K562 (cell line): ENCODE measurements around the gene LRRK1. TPM values are rescaled to one million over a fixed set of nuclear protein-coding genes. Genes with fewer than 3 reads are reported as not detected.

Experiments
- CBX5 ChIP-seq: IDR thresholded peaks from 2 replicates; pipeline ENCODE4 v1.6.1; 2014; ENCODE audit warnings: low read depth, borderline replicate concordance
- KDM4B ChIP-seq, 2 experiments: fragments of 450-650 bp in 1 of 2; sonication (generic) in 1 of 2; IDR thresholded peaks; 2 replicates each; pipeline ENCODE4 v1.6.1; 2016 to 2017; ENCODE audit warnings: borderline replicate concordance in 2 of 2, antibody characterized with exemption in 1 of 2, low read depth in 1 of 2, mild to moderate bottlenecking in 1 of 2
- KLF16 ChIP-seq: IDR thresholded peaks from 2 replicates; pipeline ENCODE4 v1.6.1; 2016; ENCODE audit warnings: antibody characterized with exemption
- LEF1 ChIP-seq: fragments of 450-650 bp; IDR thresholded peaks from 2 replicates; pipeline ENCODE4 v1.6.1; 2016; ENCODE audit warnings: mild to moderate bottlenecking
- MTA2 ChIP-seq: fragments of 450-650 bp; IDR thresholded peaks from 2 replicates; pipeline ENCODE4 v1.6.1; 2016; ENCODE audit warnings: low read depth
- NFE2L1 ChIP-seq: fragments of 450-650 bp; IDR thresholded peaks from 2 replicates; pipeline ENCODE4 v1.6.1; 2016; ENCODE audit warnings: missing genetic modification characterization, low read depth, mild to moderate bottlenecking, missing compliant biosample characterization, moderate library complexity, borderline replicate concordance
- RFX1 ChIP-seq: fragments of 450-650 bp; IDR thresholded peaks from 2 replicates; pipeline ENCODE4 v1.6.1; 2016; ENCODE audit warnings: mild to moderate bottlenecking, moderate library complexity
- SMARCB1 ChIP-seq: IDR thresholded peaks from 2 replicates; pipeline ENCODE4 v1.6.1; 2011; ENCODE audit warnings: improper control_type of control experiment, low read depth; ENCODE audit not compliant: insufficient read length
- SMARCE1 ChIP-seq: fragments of 450-650 bp; IDR thresholded peaks from 2 replicates; pipeline ENCODE4 v1.7.1; 2016; ENCODE audit warnings: mild to moderate bottlenecking
- SREBF1 ChIP-seq: fragments of 150-350 bp; IDR thresholded peaks from 2 replicates; pipeline ENCODE4 v1.6.1; 2014; ENCODE audit warnings: antibody characterized with exemption, low read depth, low read length, borderline replicate concordance
- TFAP4 ChIP-seq: sonication (generic); formaldehyde crosslinking; IDR thresholded peaks from 2 replicates; pipeline ENCODE4 v1.8.0; 2022; ENCODE audit warnings: missing genetic modification reagents, mild to moderate bottlenecking, moderate library complexity, borderline replicate concordance
- TRIM24 ChIP-seq, 2 experiments: fragments of 450-650 bp; IDR thresholded peaks; 2 replicates each; pipeline ENCODE4 v1.6.1; 2016
- ZNF77 ChIP-seq: fragments of 250-450 bp; sonication (Bioruptor Pico); IDR thresholded peaks from 2 replicates; pipeline ENCODE4 v1.5.0; 2020
- polyA plus RNA-seq, 8 experiments: library from polyadenylated mRNA; depleted of rRNA in 4 of 8; stranded (reverse) in 5 of 8; unstranded in 3 of 8; fragments of >200 nt; fragmentation: Nextera tagmentation in 2 of 8; fragmentation: Illumina TruSeq in 1 of 8; extraction: Ambion mirVana in 2 of 8; extraction: Trizol in 1 of 8; gene quantifications; 2 replicates each; pipeline versions ENCODE4 v1.2.1 to v1.2.3, GENCODE V29; 2011 to 2014; ENCODE audit warnings: inconsistent platforms in 1 of 8, missing spikeins in 1 of 8
- total RNA-seq, 7 experiments: library from RNA; depleted of rRNA in 6 of 7; stranded (reverse); fragments of >200 nt in 6 of 7; fragmentation: Illumina TruSeq in 2 of 7; extraction: Trizol in 2 of 7; gene quantifications; 2 replicates each; pipeline versions ENCODE4 v1.2.1 to v1.2.3, GENCODE V29; 2011 to 2021; ENCODE audit warnings: low replicate concordance in 1 of 7

Gene LRRK1
- total and polyA plus RNA-seq, 9 of the 15 experiments (the other 6 are each of a cell fraction or from before 2014, with no cell fraction given), result 0.01 to 1.5 (median 0.11) TPM

GRCh38 chr15:101024706-101025500 lies 105.7 kb downstream of the LRRK1 start (continued):
- TF ChIP-seq TFAP4 (CRISPR knock-in tag) (no peak), RFX1 (no peak), MTA2 (no peak), LEF1 (no peak), NFE2L1 (tag) (no peak), SMARCB1 (no peak), SREBF1 (no peak), KLF16 (no peak), TRIM24 (IDR thresholded peaks at IDR 0.05) (no peak), KDM4B (IDR thresholded peaks at IDR 0.05; ENCODE audit: borderline replicate concordance in 2 of 2, low read depth in 1 of 2) (no peak), SMARCE1 (no peak), ZNF77 (no peak), CBX5 (no peak)
